Stimulated activated naive CD8-positive, alpha-beta T cell treated with anti-CD3 and anti-CD28 coated beads, Interleukin-15, amount 100 ng/mL, for 72 hours (primary cell): ENCODE results near the gene C1orf21.
"Not testable (repeated sequence)": the region's sequence is repeated elsewhere in the genome, so short reads cannot be mapped to it uniquely, and the experiment has no call there.

Experiments
- ATAC-seq: fragments of 150-1000 bp; cut with Tn5 transposase; 2 replicates; pipeline ENCODE4 v1.10.0; 2021; ENCODE audit warnings: mild to moderate bottlenecking, moderate library complexity
- DNase-seq, 2 donors: peaks; one replicate each; pipeline ENCODE4 v3.0.0; 2021 to 2022
- H3K27ac Mint-ChIP-seq, 2 donors: one replicate each; pipeline ENCODE4 v1.8.0; 2022; ENCODE audit warnings: mild to moderate bottlenecking in 2 of 2, mixed read lengths in 2 of 2, moderate library complexity in 2 of 2
- H3K27me3 Mint-ChIP-seq: one replicate; pipeline ENCODE4 v1.8.0; 2022; ENCODE audit warnings: mixed read lengths
- H3K4me1 Mint-ChIP-seq: one replicate; pipeline ENCODE4 v1.8.0; 2022; ENCODE audit warnings: mild to moderate bottlenecking, mixed read lengths
- H3K4me3 Mint-ChIP-seq, 2 donors: one replicate each; pipeline ENCODE4 v1.8.0; 2022; ENCODE audit warnings: mild to moderate bottlenecking in 2 of 2, mixed read lengths in 2 of 2, moderate library complexity in 1 of 2
- H3K9me3 Mint-ChIP-seq, 2 donors: one replicate each; pipeline ENCODE4 v1.8.0; 2022; ENCODE audit warnings: mixed read lengths in 2 of 2

Gene C1orf21

DNA sequence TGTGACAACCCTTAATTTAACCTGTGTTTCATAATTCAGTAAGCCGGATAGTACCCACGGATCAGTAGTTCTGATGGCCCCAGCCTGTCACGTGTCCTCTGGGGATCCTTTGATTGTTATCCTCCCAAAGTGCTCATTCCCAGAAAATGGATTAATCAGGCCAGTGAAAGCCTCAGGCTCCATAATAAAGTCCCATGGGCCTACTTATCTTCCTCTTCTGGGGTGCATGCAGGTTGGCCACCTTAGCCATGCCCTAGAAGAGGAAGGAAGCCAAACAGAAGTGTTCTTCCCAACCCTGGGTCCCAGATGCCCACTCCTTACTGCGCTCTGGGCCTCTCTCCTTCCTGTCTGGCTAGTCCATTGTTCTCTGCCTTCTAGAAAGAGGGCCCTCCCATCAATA lies 221.8 kb downstream of the C1orf21 start:
- no peaks in the 10 kb centered on the region for H3K9me3 Mint-ChIP-seq
- peak overlapping the region in 1 of 2 donors; percentile 48 for H3K27ac Mint-ChIP-seq
- H3K27me3 Mint-ChIP-seq, result no peaks in the 10 kb centered on the region
- ATAC-seq, result no peak
- no peak overlapping the region for H3K4me3 Mint-ChIP-seq
- H3K4me1 Mint-ChIP-seq, result no peaks in the 10 kb centered on the region
- DNase-seq, result no peak

DNA sequence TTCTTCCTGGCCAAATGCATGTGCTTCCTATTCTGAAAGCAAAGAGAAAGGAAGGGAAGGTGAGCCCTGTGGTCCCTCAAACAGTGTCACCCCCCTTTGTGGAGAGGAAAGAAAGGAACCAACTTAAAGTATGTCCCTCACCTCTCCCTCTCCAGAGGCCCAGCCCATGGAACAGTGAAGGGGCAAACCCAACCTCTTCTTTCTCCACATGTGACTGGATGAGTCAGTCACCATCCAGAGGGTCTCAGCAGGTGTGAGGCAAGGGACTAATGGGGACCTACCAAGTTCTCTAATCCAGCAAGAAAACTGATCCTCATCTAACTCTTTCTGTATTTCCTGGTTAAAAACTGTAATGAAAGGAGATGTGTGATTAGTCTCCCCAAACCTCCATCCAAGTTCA lies 222.2 kb downstream of the C1orf21 start:
- H3K9me3 Mint-ChIP-seq, result no peaks in the 10 kb centered on the region
- DNase-seq (no peak), ATAC-seq (no peak)
- H3K4me3 Mint-ChIP-seq, result no peak overlapping the region
- H3K4me1 Mint-ChIP-seq, result no peaks in the 10 kb centered on the region
- peak overlapping the region in 1 of 2 donors; percentile 48 for H3K27ac Mint-ChIP-seq
- H3K27me3 Mint-ChIP-seq, result no peaks in the 10 kb centered on the region

DNA sequence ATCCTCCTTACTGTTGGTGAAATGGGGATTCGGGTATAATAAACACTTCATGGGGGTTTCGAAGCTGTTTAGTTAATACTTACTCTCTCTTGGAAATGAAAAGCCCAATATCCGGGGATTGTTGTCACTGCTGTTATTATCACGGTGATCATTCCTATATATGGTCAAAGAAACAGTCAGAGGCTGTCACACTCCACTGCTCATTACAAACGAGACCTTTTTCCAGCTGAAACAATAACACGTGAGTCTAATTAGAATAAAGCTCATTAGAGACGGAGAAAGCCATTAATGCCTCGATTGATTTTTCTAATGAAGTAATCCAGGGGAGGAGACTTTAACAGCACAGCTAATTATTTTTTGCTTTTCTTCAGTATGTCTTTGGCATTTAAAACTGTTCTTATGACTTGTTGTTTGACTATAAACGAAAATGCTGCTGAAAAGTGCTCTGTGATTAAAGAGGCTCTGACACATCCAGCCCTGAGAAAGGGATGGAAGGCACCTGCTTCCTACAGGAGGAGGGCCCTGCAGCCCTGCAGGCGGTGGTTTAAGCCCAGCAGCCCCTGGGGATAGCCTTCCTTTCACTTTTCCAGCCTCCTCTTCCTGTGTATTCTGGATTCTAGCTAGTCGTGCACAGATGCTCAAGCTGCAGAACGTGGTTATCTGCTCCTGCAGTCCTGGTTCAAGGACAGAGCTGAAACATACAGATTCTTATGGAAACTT lies 224.2 kb downstream of the C1orf21 start:
- H3K4me1 Mint-ChIP-seq, result no peaks in the 10 kb centered on the region
- no peaks in the 10 kb centered on the region for H3K27me3 Mint-ChIP-seq
- DNase-seq (no peak), ATAC-seq (no peak)
- no peak overlapping the region for H3K4me3 Mint-ChIP-seq
- H3K27ac Mint-ChIP-seq, result peak overlapping the region in 1 of 2 donors; percentile 40
- no peaks in the 10 kb centered on the region for H3K9me3 Mint-ChIP-seq

DNA sequence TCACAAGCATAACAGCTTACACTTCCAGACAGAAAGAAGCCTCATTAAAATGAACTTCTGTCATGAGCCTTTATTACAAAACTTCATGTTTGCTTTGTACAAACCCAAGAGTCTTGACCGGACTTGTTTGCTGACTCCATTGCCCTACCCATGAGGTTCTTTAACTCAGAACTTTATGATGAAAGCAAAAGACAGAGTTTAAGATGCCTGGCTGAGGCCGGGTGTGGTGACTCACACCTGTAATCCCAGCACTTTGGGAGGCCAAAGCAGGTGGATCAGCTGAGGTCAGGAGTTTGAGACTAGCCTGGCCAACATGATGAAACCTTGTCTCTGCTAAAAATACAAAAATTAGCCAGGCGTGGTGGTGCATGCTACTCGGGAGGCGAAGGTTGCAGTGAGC lies 225.4 kb downstream of the C1orf21 start:
- not testable (repeated sequence) for H3K9me3 Mint-ChIP-seq, ATAC-seq, DNase-seq, H3K4me3 Mint-ChIP-seq, H3K27me3 Mint-ChIP-seq, H3K4me1 Mint-ChIP-seq
- peak overlapping the region in 1 of 2 donors; percentile 69 for H3K27ac Mint-ChIP-seq

DNA sequence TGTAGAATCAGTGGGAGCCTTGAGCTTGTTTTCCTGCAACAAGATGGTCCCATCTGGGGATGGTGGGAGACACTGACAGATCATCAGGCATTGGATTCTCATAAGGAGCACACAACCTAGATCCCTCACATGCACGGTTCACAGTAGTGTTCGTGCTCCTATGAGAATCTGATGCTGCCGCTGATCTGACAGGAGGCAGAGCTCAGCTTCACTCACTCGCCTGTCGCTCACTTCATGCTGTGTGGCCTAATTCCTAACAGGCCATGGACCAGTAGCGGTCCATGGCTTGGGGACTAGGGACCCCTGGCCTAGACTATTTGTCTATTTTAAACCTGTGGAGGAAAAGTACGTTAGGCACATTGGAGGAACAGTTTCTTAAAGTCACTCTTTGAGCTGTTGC lies 227.8 kb downstream of the C1orf21 start:
- ATAC-seq, result no peak
- H3K27ac Mint-ChIP-seq, result no peak overlapping the region
- DNase-seq, result no peak

DNA sequence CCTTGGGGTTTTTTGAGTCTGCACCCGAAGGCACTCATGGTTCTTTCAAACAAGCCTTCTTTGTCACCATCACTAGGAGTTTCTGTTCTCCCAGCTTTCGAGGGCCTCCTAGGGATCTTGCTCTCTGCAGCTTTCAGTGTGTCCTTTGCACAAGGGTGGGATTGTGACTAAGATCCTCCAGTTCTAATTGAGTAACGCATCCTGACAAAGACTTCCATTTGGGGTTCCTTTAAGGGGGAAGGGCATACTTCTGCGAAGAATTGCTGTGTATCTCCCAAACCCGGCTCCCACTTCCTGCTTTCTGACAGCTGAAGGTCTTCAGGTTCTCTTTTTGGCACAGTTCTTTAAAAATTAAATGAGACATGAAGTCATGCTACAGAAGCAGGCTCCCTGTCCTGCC lies 228.5 kb downstream of the C1orf21 start:
- ATAC-seq, result no peak
- DNase-seq, result no peak
- Mint-ChIP-seq H3K9me3 (no peaks in the 10 kb centered on the region), H3K4me1 (no peaks in the 10 kb centered on the region), H3K4me3 (no peak overlapping the region), H3K27me3 (no peaks in the 10 kb centered on the region), H3K27ac (no peak overlapping the region)

More for the DNA sequence above, 227.8 kb downstream of the C1orf21 start:
- Mint-ChIP-seq H3K9me3 (no peaks in the 10 kb centered on the region), H3K27me3 (no peaks in the 10 kb centered on the region), H3K4me1 (no peaks in the 10 kb centered on the region), H3K4me3 (no peak overlapping the region)

DNA sequence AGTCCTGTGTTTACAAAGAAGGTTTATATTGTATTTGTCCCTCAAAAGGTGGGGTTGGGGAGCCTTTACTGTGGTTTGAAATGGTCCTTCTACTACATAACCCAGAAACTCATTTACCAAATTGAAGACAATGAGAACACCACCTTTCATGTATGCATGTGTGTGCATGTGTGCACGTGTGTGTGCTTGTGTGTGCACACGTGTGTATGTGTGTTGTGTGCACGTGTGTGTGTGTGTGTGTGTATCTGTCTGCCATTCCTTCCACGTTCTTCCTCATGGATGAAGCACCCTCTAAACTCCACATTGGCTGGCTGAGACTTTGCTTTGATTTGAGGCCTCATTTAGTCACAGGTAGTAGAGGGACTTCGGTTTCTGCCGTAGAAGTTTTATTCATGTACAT lies 229.7 kb downstream of the C1orf21 start:
- Mint-ChIP-seq H3K27me3 (no peaks in the 10 kb centered on the region), H3K27ac (no peak overlapping the region), H3K4me3 (no peak overlapping the region), H3K9me3 (no peaks in the 10 kb centered on the region), H3K4me1 (no peaks in the 10 kb centered on the region)
- no peak for ATAC-seq
- DNase-seq, result no peak

DNA sequence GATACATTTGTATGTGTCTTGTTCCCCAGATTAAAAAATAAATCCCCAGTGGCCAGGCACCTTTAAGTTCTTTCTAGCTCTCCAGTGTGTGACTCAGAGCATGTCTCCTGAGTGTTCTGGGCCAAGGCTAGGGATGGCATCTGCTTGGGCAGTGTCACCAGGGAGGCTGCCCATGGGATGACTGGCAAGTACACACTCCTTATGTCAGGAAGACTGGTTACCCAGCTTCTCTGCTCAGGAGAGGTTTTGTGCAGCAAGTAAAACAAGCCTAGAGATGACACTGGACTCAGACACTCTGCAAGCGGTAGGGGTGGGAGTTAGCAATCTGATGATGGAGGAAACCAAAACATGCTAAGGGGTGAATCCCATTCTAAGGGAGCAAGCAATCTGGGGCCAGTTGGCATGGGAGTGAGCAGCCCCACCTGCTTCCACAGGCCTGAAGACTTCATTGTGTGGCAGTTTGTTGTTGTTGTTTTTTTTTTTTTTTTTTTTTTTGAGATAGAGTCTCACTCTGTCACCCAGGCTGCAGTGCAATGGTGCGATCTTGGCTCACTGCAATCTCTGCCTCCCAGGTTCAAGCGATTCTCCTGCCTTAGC lies 230.7 kb downstream of the C1orf21 start:
- Mint-ChIP-seq H3K27ac (no peak overlapping the region), H3K27me3 (no peaks in the 10 kb centered on the region), H3K4me3 (no peak overlapping the region), H3K4me1 (no peaks in the 10 kb centered on the region), H3K9me3 (no peaks in the 10 kb centered on the region)
- DNase-seq, result no peak
- ATAC-seq, result peak; percentile 18

DNA sequence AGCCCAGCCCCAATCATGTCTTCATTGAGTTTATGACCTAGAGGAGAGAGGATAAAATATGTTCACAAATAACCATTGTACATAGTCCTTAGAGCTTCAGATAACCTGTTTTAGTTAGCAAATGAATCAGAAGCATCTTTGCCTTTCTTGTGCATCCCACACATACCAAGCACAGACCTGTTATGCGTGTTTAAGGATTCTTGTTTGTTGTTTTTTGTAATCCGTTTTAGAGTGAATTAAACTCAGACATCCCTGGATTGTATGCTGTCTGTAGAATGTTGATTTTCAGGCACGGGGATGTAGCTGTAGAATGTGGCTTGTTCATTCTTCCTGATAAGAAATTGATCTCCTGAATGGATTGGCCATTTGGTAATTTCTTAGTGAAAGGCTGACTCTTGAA lies 232.0 kb downstream of the C1orf21 start:
- Mint-ChIP-seq H3K27ac (no peak overlapping the region), H3K4me1 (no peaks in the 10 kb centered on the region), H3K9me3 (no peaks in the 10 kb centered on the region), H3K27me3 (no peaks in the 10 kb centered on the region), H3K4me3 (no peak overlapping the region)
- no peak for DNase-seq
- no peak for ATAC-seq

DNA sequence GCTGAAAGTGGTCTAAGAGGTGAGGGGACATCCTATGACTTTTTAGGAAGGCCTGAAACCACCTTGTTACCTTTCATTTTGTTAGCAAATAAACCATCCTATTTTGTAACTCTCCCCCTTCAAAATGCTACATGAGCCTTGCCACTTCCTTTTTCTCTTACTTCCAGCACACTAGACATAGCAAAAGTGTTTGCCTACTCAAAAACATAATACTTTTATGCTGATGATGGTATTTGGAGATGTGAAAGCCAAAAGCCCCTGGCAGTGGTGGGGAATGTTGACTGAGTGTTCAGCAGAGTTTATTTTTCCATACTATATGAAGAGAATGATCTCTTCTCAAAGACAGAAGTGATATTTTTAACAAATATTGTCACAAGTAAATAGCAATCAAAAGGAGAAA lies 233.6 kb downstream of the C1orf21 start:
- Mint-ChIP-seq H3K4me3 (no peak overlapping the region), H3K27ac (no peak overlapping the region), H3K9me3 (no peaks in the 10 kb centered on the region), H3K4me1 (no peaks in the 10 kb centered on the region), H3K27me3 (no peaks in the 10 kb centered on the region)
- ATAC-seq (no peak), DNase-seq (no peak)

DNA sequence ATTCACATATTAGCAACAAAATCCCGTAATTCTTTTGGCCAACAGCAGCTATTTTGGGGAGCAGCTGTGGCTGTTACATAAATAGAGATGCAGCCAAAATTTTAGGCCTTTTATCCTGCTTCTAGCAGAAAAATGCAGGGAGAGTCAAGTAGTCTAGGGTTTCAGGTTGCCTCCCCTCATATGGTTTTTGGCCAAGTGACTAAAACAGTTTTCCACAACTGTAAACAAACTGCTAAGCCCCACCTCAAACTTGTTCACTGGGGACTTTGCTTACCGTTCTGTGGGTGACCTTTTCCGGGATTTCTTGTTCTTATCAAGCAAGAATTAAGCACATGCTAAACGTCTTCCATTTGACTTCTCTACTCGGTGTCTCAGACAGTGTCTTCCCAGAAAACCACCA lies 234.4 kb downstream of the C1orf21 start:
- H3K4me3 Mint-ChIP-seq, result no peak overlapping the region
- ATAC-seq (no peak), DNase-seq (no peak)
- no peaks in the 10 kb centered on the region for H3K4me1 Mint-ChIP-seq
- H3K9me3 Mint-ChIP-seq, result no peaks in the 10 kb centered on the region
- H3K27me3 Mint-ChIP-seq, result no peaks in the 10 kb centered on the region
- no peak overlapping the region for H3K27ac Mint-ChIP-seq

DNA sequence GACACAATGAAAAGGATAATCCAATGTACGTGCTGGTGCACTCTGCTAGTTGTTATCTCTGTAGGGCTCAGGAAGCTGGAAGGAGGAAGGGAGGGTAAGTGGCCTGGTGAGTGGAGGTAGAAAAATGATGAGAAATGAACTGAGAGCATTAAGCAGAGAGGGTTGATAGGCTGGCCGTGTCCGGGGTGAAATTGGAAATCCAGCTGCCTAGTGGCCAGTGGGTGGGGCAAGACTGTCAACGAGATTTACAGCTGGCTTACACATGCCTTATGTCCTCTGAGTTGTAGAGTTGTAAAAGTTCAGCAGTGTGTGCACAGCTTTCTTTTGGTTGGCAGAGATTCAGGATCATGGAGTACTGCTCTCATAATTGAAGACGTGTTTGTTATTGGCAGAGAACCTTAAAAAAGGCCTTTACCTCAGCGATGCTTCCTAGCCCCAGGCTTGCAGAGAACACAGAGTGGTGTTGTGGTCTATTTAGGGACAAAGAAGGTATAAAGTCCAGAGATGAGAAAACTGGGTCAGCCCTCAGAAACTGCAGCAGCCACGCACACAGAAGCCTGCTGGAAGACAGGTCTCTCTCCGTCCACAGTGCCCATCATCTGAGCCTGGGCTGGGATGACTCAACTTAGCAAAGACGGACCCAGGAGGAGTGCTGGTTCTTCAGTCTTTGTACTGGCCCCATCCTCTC lies 235.5 kb downstream of the C1orf21 start:
- no peaks in the 10 kb centered on the region for H3K27me3 Mint-ChIP-seq
- H3K4me3 Mint-ChIP-seq, result no peak overlapping the region
- H3K4me1 Mint-ChIP-seq, result no peaks in the 10 kb centered on the region
- ATAC-seq (peak; percentile 19), DNase-seq (no peak)
- no peak overlapping the region for H3K27ac Mint-ChIP-seq
- no peaks in the 10 kb centered on the region for H3K9me3 Mint-ChIP-seq

DNA sequence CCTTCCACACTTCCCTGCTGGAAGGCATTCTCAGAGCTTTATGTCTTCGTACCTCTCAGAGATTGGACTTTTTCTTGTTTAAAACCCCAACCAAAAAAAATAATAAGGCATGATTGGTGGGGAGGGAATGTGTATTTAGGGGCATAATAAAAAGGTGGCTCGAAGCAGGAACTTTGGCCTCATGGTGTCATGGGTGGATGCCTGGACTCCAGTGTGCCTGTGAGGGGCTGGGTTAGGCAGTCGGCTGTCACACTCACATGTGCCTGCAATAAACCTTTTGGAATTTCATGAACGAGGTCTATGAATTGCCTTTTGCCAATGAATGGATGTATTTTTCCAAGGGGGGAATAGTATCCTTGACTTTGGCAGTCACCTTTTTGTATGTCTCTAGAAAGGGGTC lies 236.6 kb downstream of the C1orf21 start:
- no peak for DNase-seq
- Mint-ChIP-seq H3K4me3 (no peak overlapping the region), H3K27me3 (no peaks in the 10 kb centered on the region), H3K4me1 (no peaks in the 10 kb centered on the region), H3K9me3 (no peaks in the 10 kb centered on the region), H3K27ac (no peak overlapping the region)
- no peak for ATAC-seq

DNA sequence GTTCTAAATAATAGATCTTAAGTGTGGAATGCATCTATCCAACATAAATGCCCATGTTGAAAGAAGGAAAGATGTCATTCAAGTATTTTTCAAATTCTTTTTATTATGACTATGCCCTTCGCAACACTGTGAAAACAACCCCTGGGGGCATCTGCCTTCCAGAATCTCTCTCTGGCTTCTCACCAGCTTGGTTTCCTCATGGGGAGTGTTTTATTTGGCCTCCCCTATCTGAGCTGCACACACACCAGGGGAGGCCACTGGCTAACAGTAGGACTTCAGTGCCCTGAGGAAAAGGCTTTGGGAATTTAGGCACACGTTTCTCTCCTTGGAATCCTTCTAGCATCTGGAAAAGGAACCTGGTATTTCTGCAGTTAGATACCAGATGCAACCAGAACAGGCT lies 237.2 kb downstream of the C1orf21 start:
- no peak overlapping the region for H3K27ac Mint-ChIP-seq
- no peak overlapping the region for H3K4me3 Mint-ChIP-seq
- no peaks in the 10 kb centered on the region for H3K27me3 Mint-ChIP-seq
- no peaks in the 10 kb centered on the region for H3K9me3 Mint-ChIP-seq
- DNase-seq (no peak), ATAC-seq (no peak)
- no peaks in the 10 kb centered on the region for H3K4me1 Mint-ChIP-seq

DNA sequence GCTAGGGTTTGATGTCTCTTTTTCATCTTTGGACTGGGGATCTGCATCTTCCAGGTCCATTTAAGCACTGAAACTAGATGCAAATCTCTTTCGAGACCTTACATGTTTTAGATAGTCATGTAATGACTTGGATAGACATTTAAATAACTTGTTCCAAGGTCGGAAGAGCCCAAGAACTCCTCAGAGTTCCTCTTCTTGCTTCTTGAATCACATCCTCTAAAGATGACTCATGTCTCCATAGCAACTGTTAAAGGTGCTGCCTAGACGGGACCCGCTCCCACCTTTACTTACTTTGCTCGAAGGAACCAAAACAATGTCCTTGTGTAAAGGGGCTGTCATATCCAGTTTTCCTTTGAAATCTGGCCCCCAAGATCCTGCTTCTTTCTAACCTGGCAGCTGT lies 237.8 kb downstream of the C1orf21 start:
- no peaks in the 10 kb centered on the region for H3K4me1 Mint-ChIP-seq
- H3K27me3 Mint-ChIP-seq, result no peaks in the 10 kb centered on the region
- H3K9me3 Mint-ChIP-seq, result no peaks in the 10 kb centered on the region
- no peak overlapping the region for H3K27ac Mint-ChIP-seq
- ATAC-seq, result no peak
- no peak for DNase-seq
- H3K4me3 Mint-ChIP-seq, result no peak overlapping the region

DNA sequence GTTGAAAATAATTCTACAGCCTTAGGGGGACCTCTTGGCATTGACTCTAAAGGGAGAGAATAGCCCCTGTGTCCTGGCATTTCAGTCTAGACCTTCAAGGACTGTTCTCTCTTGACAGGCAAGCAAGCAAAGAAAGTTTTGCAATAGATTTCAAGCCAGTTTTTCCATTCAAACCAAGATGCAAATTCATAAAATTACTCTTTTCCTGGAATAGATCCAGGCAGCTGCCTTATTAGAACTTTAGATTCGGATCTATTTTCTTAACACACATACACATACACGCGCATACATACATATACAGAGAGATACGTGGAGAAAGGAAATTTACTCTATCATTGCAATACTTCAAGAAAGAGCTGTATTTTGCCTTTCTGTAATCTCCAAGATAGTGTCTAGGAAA lies 238.4 kb downstream of the C1orf21 start:
- no peak for ATAC-seq
- H3K27me3 Mint-ChIP-seq, result no peaks in the 10 kb centered on the region
- no peak for DNase-seq
- H3K4me3 Mint-ChIP-seq, result no peak overlapping the region
- H3K4me1 Mint-ChIP-seq, result no peaks in the 10 kb centered on the region
- H3K27ac Mint-ChIP-seq, result peak overlapping the region in 1 of 2 donors; percentile 64
- no peaks in the 10 kb centered on the region for H3K9me3 Mint-ChIP-seq
